NB4 (cell line): ENCODE data around the gene ASCL2.

Source experiments
- CTCF ChIP-seq: IDR thresholded peaks from one replicate; pipeline ENCODE4 v1.5.1; 2012; ENCODE audit warnings: low read depth, low read length
- MAX ChIP-seq: IDR thresholded peaks from 2 replicates; pipeline ENCODE4 v1.6.1; 2011; ENCODE audit warnings: low read depth, low read length
- POLR2A ChIP-seq: IDR thresholded peaks from 2 replicates; pipeline ENCODE4 v1.6.1; 2011; ENCODE audit warnings: mild to moderate bottlenecking; ENCODE audit not compliant: insufficient read length; ENCODE audit errors: extremely low read depth

GRCh38 chr11:2306452-2306823 lies 36.0 kb upstream of the ASCL2 start:
- TF ChIP-seq CTCF (no peak), MAX (no peak), POLR2A (no peak)
